ENCODE measurements around the gene BHMT. TPM values are rescaled to one million over a fixed set of nuclear protein-coding genes. Genes with fewer than 3 reads are reported as not detected.

The BHMT gene
- total and polyA plus RNA-seq, 10 of the 15 experiments (the other 5 are each of a cell fraction or from before 2014, with no cell fraction given) = 0.44 TPM; not detected in 9

- TF ChIP-seq HDAC6 (IDR thresholded peaks at IDR 0.05; ENCODE audit: unreplicated experiment) = no peak
- TF ChIP-seq SRF (IDR thresholded peaks at IDR 0.05; ENCODE audit: low read depth in 2 of 2, low read length in 2 of 2) = no peak
- TF ChIP-seq ATF3 (IDR thresholded peaks at IDR 0.05; ENCODE audit: borderline replicate concordance, extremely low read depth, low read depth, low read length) = no peak
- no peak for TF ChIP-seq SMAD1 (IDR thresholded peaks at IDR 0.05; ENCODE audit: low read depth, partially characterized antibody)
- TF ChIP-seq EZH2 (IDR thresholded peaks at IDR 0.05; ENCODE audit: borderline replicate concordance, control insufficient read depth, low read depth, low read length) = no peak
- no peak for TF ChIP-seq CEBPB (IDR thresholded peaks at IDR 0.05; ENCODE audit: borderline replicate concordance in 1 of 2, low read depth in 2 of 2, low read length in 2 of 2)
- TF ChIP-seq CHD2 (IDR thresholded peaks at IDR 0.05; ENCODE audit: borderline replicate concordance, low read depth, low read length) = no peak
- TF ChIP-seq NFYB (IDR thresholded peaks at IDR 0.05; ENCODE audit: insufficient read depth, low read depth, low read length) = no peak
- no peak for TF ChIP-seq STAT1 (conservative IDR thresholded peaks at IDR 0.05)
- TF ChIP-seq SIN3A (IDR thresholded peaks at IDR 0.05; ENCODE audit: low read depth, low read length) = no peak
- no peak for TF ChIP-seq ELK1 (IDR thresholded peaks at IDR 0.05; ENCODE audit: low read depth, low read length)
- no peak for TF ChIP-seq ZNF24 (IDR thresholded peaks at IDR 0.05)
- no peak for TF ChIP-seq ZZZ3 (IDR thresholded peaks at IDR 0.05; ENCODE audit: control insufficient read depth, insufficient read length, low read depth)
Observed at GRCh38 chr5:79080804-79081203, 30.8 kb upstream of the BHMT start (continued).

Data from GM12878 (cell line).